Heart left ventricle (tissue), 16 donors: Measurements from ENCODE around the gene FSTL3. TPM values are rescaled to one million over a fixed set of nuclear protein-coding genes. Genes with fewer than 3 reads are reported as not detected.

Source experiments
- ATAC-seq, 4 donors: fragments of 200-7000 bp; cut with Tn5 transposase; one replicate each; pipeline ENCODE4 v1.9.1; 2020 to 2022; ENCODE audit warnings: moderate library complexity in 4 of 4, mild to moderate bottlenecking in 3 of 4, moderate number of reproducible peaks in 1 of 4
- DNase-seq, 5 donors: peaks; one replicate each; pipeline ENCODE4 v3.0.0-alpha.2; 2020
- H3K27ac ChIP-seq, 12 donors: fragments of 200-600 bp; sonication (generic) in 4 of 12; one replicate each; pipeline versions ENCODE4 v1.5.0 to v1.8.0; 2016 to 2022; ENCODE audit warnings: mild to moderate bottlenecking in 2 of 12
- H3K27me3 ChIP-seq, 9 donors: fragments of 200-600 bp; sonication (generic) in 2 of 9; one replicate each; pipeline versions ENCODE4 v1.5.1 to v1.8.0; 2016 to 2022; ENCODE audit warnings: mild to moderate bottlenecking in 3 of 9
- H3K36me3 ChIP-seq, 9 donors: fragments of 200-600 bp; sonication (generic) in 2 of 9; one replicate each; pipeline versions ENCODE4 v1.5.0 to v1.8.0; 2018 to 2022; ENCODE audit warnings: mild to moderate bottlenecking in 2 of 9
- H3K4me1 ChIP-seq, 12 donors: fragments of 200-600 bp; sonication (generic) in 4 of 12; one replicate each; pipeline versions ENCODE4 v1.5.0 to v1.8.0; 2016 to 2022; ENCODE audit warnings: mild to moderate bottlenecking in 3 of 12
- H3K4me3 ChIP-seq, 12 donors: fragments of 200-600 bp; sonication (generic) in 4 of 12; one replicate each; pipeline versions ENCODE4 v1.5.0 to v1.8.0; 2017 to 2022; ENCODE audit warnings: mild to moderate bottlenecking in 9 of 12, moderate library complexity in 4 of 12
- H3K9me3 ChIP-seq, 12 donors: fragments of 200-600 bp; sonication (generic) in 4 of 12; one replicate each; pipeline versions ENCODE4 v1.5.0 to v1.8.0; 2016 to 2022; ENCODE audit warnings: mild to moderate bottlenecking in 1 of 12
- CTCF ChIP-seq, 12 donors: fragments of 200-600 bp; sonication (generic) in 4 of 12; IDR thresholded peaks; one replicate each; pipeline versions ENCODE4 v1.5.0 to v1.8.0; 2018 to 2022; ENCODE audit warnings: antibody characterized with exemption in 12 of 12, mild to moderate bottlenecking in 5 of 12
- POLR2A ChIP-seq, 2 donors: fragments of 450-650 bp; IDR thresholded peaks; one replicate each; pipeline ENCODE4 v1.6.1; 2017; ENCODE audit warnings: antibody characterized with exemption in 2 of 2, mild to moderate bottlenecking in 2 of 2, moderate library complexity in 2 of 2
- WGBS, 4 donors: extraction: QIAGEN DNeasy Blood & Tissue Kit in 2 of 4; methylation state at CpG; one replicate each; pipeline versions ENCODE4 v1.1.5 to v1.1.7; 2013 to 2018; 5-methylcytosine and 5-hydroxymethylcytosine counted together
- intact Hi-C, 10 donors: fragments of 100-400 bp; cut with DNase I; formaldehyde crosslinking; loops; one replicate each; pipeline versions ENCODE4 v1.11.1 to v1.14.2; 2022
- polyA plus RNA-seq, 2 donors: library from polyadenylated mRNA; stranded (reverse); fragments of 200-250 nt; gene quantifications; one replicate each; pipeline ENCODE4 v1.2.3, GENCODE V29; 2013
- total RNA-seq, 9 donors: library from RNA; depleted of rRNA in 2 of 9; stranded (reverse); fragments of >200 nt in 2 of 9; fragmentation: NEBNext Ultra II Directional in 3 of 9; extraction: Animal tissue kit (Norgen Biotek cat#: 25700) in 3 of 9; gene quantifications; one replicate each; pipeline versions ENCODE4 v1.1.0 to v1.2.4, GENCODE V29; 2016 to 2023
- donor health status: ischemic (EF 13 %, LVEDD 7.1; RV severe dilation, severe dysfunction).
- donor health status: healthy with polysubstance abuse.
- donor health status: DM: no; HTN: yes; CAD: no.
- donor health status: DM: no; HTN: no; CAD: no.
- donor health status: ischemic (EF 25% LVEDD 6.9; RV normal size, moderate dysfunction).
- donor health status: ischemic (EF 25% LVEDD 5.7; RV mildly dilated, moderate dysfunction).
- donor health status: healthy.
- donor health status: DM: yes; HTN: yes; CAD: no.
- donor health status: ischemic (EF 35%, LVEDD 5.7; RV mildly dilated, moderate dysfunction).
- donor health status: nonischemic (EF 11% LVEDD 7.7; RV severe dilation, severe dysfunction).
- donor health status: DM: yes; HTN: yes; CAD: no.
- donor health status: PGD.
- donor health status: ischemic (EF 29% LVEDD 5.4; RV normal size, mild dysfunction).
- donor health status: nonischemic (EF 23%, LVEDD 6.1; RV moderate dilation, normal function).

FSTL3 gene
- total and polyA plus RNA-seq, 11 donors: 41.7 to 376 (median 119) TPM

- WGBS, 4 donors: 54 to 67% (median 60%) methylated on average over 31 to 50 of the region's 50 CpGs
- H3K36me3 ChIP-seq: peaks cover 0 to 18% (median 2%) of the 10 kb centered on the region in 9 donors
- H3K4me1 ChIP-seq: peaks cover 22 to 76% (median 59%) of the 10 kb centered on the region in 12 donors
- TF ChIP-seq POLR2A (IDR thresholded peaks at IDR 0.05): no peak
- no peak for TF ChIP-seq CTCF (IDR thresholded peaks at IDR 0.05)
- ATAC-seq (peak; percentile 27 to 67 (median 52)), DNase-seq (peak; percentile 67 to 89 (median 85))
- H3K27me3 ChIP-seq: no peaks in the 10 kb centered on the region
- peak overlapping the region; percentile 6 to 94 (median 80) for H3K27ac ChIP-seq
- H3K9me3 ChIP-seq: no peaks in the 10 kb centered on the region
- peak overlapping the region in 9 of 12 donors; percentile 2 to 100 (median 23) for H3K4me3 ChIP-seq
- intact Hi-C loops: loop anchor here in 1 of 10 donors (10.0 kb wide), 1 partner anchor 64 kb away; no protein-coding TSS in a partner anchor
Observed at GRCh38 chr19:658916-659839, 17.0 kb upstream of the FSTL3 start.

GRCh38 chr19:660793-661426 is 15.3 kb upstream of the FSTL3 start:
- Histone ChIP-seq H3K9me3 (no peaks in the 10 kb centered on the region), H3K27ac (peak overlapping the region; percentile 44 to 94 (median 90)), H3K4me3 (peak overlapping the region; percentile 76 to 100 (median 96)), H3K27me3 (no peaks in the 10 kb centered on the region), H3K36me3 (peaks cover 0 to 9% (median 0%) of the 10 kb centered on the region in 9 donors), H3K4me1 (peaks cover 22 to 81% (median 69%) of the 10 kb centered on the region in 12 donors)
- DNase-seq (peak in 2 of 5 donors; percentile 23 to 26), ATAC-seq (no peak)
- TF ChIP-seq POLR2A (IDR thresholded peaks at IDR 0.05) (no peak), CTCF (IDR thresholded peaks at IDR 0.05) (no peak)
- WGBS, 4 donors: 29 to 48% (median 37%) methylated on average over 13 to 20 of the region's 20 CpGs
- intact Hi-C loops: loop anchor here in 1 of 10 donors (5.0 kb wide), 1 partner anchor 251 kb away; the partner anchor contains the start of gene R3HDM4

GRCh38 chr19:661427-662196 is 14.6 kb upstream of the FSTL3 start:
- 19 to 28% (median 23%) methylated on average over 25 to 31 of the region's 31 CpGs for WGBS, 4 donors
- peak in 3 of 5 donors; percentile 31 to 51 (median 49) for DNase-seq
- intact Hi-C loops: loop anchor here in 2 of 10 donors (2.0 to 5.0 kb wide), 3 partner anchors 71 to 251 kb away; partner anchors contain the start of genes BSG (in 1 of the 2) and R3HDM4 (in 1 of the 2)
- Histone ChIP-seq H3K4me3 (peak overlapping the region; percentile 76 to 100 (median 96)), H3K4me1 (peaks cover 22 to 75% (median 69%) of the 10 kb centered on the region in 12 donors), H3K36me3 (peaks cover 0 to 9% (median 0%) of the 10 kb centered on the region in 9 donors), H3K9me3 (no peaks in the 10 kb centered on the region), H3K27me3 (no peaks in the 10 kb centered on the region), H3K27ac (peak overlapping the region; percentile 44 to 94 (median 90))
- TF ChIP-seq POLR2A (IDR thresholded peaks at IDR 0.05) (no peak), CTCF (IDR thresholded peaks at IDR 0.05) (no peak)
- peak in 2 of 4 donors; percentile 6 to 44 for ATAC-seq
